Upper lobe of right lung (tissue), 1 donor: Measurements from ENCODE around the gene RHPN2. TPM values are rescaled to one million over a fixed set of nuclear protein-coding genes. Genes with fewer than 3 reads are reported as not detected.
"Not testable (repeated sequence)": the region's sequence is repeated elsewhere in the genome, so short reads cannot be mapped to it uniquely, and the experiment has no call there.

ENCODE experiments used
- ATAC-seq: fragments of 200-7000 bp; cut with Tn5 transposase; one replicate; pipeline ENCODE4 v1.9.1; 2020; ENCODE audit warnings: mild to moderate bottlenecking, moderate library complexity
- DNase-seq: peaks from one replicate; pipeline ENCODE4 v3.0.0-alpha.2; 2020
- H3K27ac ChIP-seq: fragments of 200-600 bp; one replicate; pipeline ENCODE4 v1.8.0; 2022
- H3K27me3 ChIP-seq: fragments of 200-600 bp; one replicate; pipeline ENCODE4 v1.8.0; 2022; ENCODE audit warnings: mild to moderate bottlenecking
- H3K36me3 ChIP-seq: fragments of 200-600 bp; one replicate; pipeline ENCODE4 v1.8.0; 2022
- H3K4me1 ChIP-seq: fragments of 200-600 bp; one replicate; pipeline ENCODE4 v1.8.0; 2022
- H3K4me3 ChIP-seq: fragments of 200-600 bp; one replicate; pipeline ENCODE4 v1.8.0; 2022; ENCODE audit warnings: mild to moderate bottlenecking
- H3K9me3 ChIP-seq: fragments of 200-600 bp; one replicate; pipeline ENCODE4 v1.8.0; 2022
- CTCF ChIP-seq: fragments of 200-600 bp; IDR thresholded peaks from one replicate; pipeline ENCODE4 v1.8.0; 2022; ENCODE audit warnings: antibody characterized with exemption
- intact Hi-C: fragments of 100-400 bp; cut with DNase I; formaldehyde crosslinking; loops from one replicate; pipeline ENCODE4 v1.11.0; 2022
- total RNA-seq: library from RNA; stranded (reverse); fragmentation: NEBNext Ultra II Directional; extraction: Animal tissue kit (Norgen Biotek cat#: 25700); gene quantifications from one replicate; pipeline ENCODE4 v1.2.1, GENCODE V29; 2021
- donor health status: DM: no; HTN: yes; CAD: no; lungs with severe emphysema.

Gene RHPN2
- total RNA-seq, 1 donor from 2014 or later: 9.7 TPM

GRCh38 chr19:33054623-33055022, 10.1 kb downstream of the RHPN2 start:
- no peak for DNase-seq
- no peak for ATAC-seq
- H3K27ac ChIP-seq: no peak overlapping the region
- H3K4me1 ChIP-seq: peaks cover 7% of the 10 kb centered on the region
- no peaks in the 10 kb centered on the region for H3K9me3 ChIP-seq
- TF ChIP-seq CTCF: no peak
- no peaks in the 10 kb centered on the region for H3K27me3 ChIP-seq
- intact Hi-C loops: no loop called here
- no peaks in the 10 kb centered on the region for H3K36me3 ChIP-seq
- no peak overlapping the region for H3K4me3 ChIP-seq

- Histone ChIP-seq H3K27me3 (no peaks in the 10 kb centered on the region), H3K4me1 (peaks cover 7% of the 10 kb centered on the region), H3K36me3 (no peaks in the 10 kb centered on the region), H3K27ac (no peak overlapping the region), H3K9me3 (no peaks in the 10 kb centered on the region), H3K4me3 (no peak overlapping the region)
- ATAC-seq (no peak), DNase-seq (no peak)
- no peak for TF ChIP-seq CTCF
- intact Hi-C loops: no loop called here
Observed at GRCh38 chr19:33052352-33052972, 12.2 kb downstream of the RHPN2 start.

GRCh38 chr19:33050110-33050509, 14.6 kb downstream of the RHPN2 start:
- Histone ChIP-seq H3K9me3 (no peaks in the 10 kb centered on the region), H3K27me3 (no peaks in the 10 kb centered on the region), H3K27ac (no peak overlapping the region), H3K4me1 (peaks cover 7% of the 10 kb centered on the region), H3K4me3 (no peak overlapping the region), H3K36me3 (no peaks in the 10 kb centered on the region)
- intact Hi-C loops: no loop called here
- no peak for DNase-seq
- no peak for TF ChIP-seq CTCF
- no peak for ATAC-seq

- Histone ChIP-seq H3K4me3 (no peak overlapping the region), H3K36me3 (no peaks in the 10 kb centered on the region), H3K27me3 (no peaks in the 10 kb centered on the region), H3K4me1 (peaks cover 7% of the 10 kb centered on the region), H3K27ac (no peak overlapping the region), H3K9me3 (no peaks in the 10 kb centered on the region)
- no peak for TF ChIP-seq CTCF
- DNase-seq (no peak), ATAC-seq (no peak)
- intact Hi-C loops: no loop called here
Observed at GRCh38 chr19:33048806-33049676, 15.6 kb downstream of the RHPN2 start.

- H3K36me3 ChIP-seq: no peaks in the 10 kb centered on the region
- no peaks in the 10 kb centered on the region for H3K9me3 ChIP-seq
- no peak overlapping the region for H3K4me3 ChIP-seq
- H3K4me1 ChIP-seq: peaks cover 4% of the 10 kb centered on the region
- no peak for TF ChIP-seq CTCF
- no peaks in the 10 kb centered on the region for H3K27me3 ChIP-seq
- intact Hi-C loops: no loop called here
- no peak overlapping the region for H3K27ac ChIP-seq
- ATAC-seq: peak; percentile 96
- DNase-seq: peak; percentile 69
Observed at GRCh38 chr19:33047422-33047821, 17.3 kb downstream of the RHPN2 start.

- H3K27me3 ChIP-seq, H3K4me1 ChIP-seq, H3K27ac ChIP-seq, intact Hi-C loops, ATAC-seq, H3K9me3 ChIP-seq, DNase-seq, H3K36me3 ChIP-seq, H3K4me3 ChIP-seq: not testable (repeated sequence)
Observed at GRCh38 chr19:33041828-33042160, 22.9 kb downstream of the RHPN2 start.
